DMS114 treated with DMSO at 0.1 percent for 48 hours (cell line): Measurements from ENCODE around the gene RBMS1.
"Not testable (repeated sequence)": the region's sequence is repeated elsewhere in the genome, so short reads cannot be mapped to it uniquely, and the experiment has no call there.

Experiments used
- DNase-seq: peaks from one replicate; lab custom pipeline; 2025; ENCODE audit not compliant: unreplicated experiment; lab: John Stamatoyannopoulos, UW

Gene RBMS1

DNA sequence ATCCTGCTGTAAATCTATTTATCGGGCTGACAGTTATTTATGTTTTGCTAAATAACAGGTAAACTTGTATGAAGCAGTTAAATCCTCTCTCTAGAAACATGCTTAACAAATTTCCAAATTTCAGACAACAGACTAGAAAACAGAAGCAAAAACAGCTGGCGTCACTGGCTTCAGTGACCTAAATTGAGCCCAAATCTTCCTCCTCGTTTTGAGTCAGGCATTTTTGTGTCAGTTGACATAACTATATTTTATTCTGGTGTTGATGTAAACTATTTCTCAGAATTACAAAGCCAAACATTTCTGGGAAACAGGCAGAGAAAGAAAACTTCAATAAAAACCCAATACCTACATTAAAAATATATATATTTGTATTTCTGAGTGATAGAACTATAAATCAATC lies 21.7 kb downstream of the RBMS1 start:
- no peak for DNase-seq

GRCh38 chr2:160469621-160470204 lies 23.9 kb downstream of the RBMS1 start:
- no peak for DNase-seq

- no peak for DNase-seq
These were observed 24.4 kb downstream of the RBMS1 start for GRCh38 chr2:160469164-160469563.

- no peak for DNase-seq
These were observed 26.5 kb downstream of the RBMS1 start for GRCh38 chr2:160467086-160467485.

DNA sequence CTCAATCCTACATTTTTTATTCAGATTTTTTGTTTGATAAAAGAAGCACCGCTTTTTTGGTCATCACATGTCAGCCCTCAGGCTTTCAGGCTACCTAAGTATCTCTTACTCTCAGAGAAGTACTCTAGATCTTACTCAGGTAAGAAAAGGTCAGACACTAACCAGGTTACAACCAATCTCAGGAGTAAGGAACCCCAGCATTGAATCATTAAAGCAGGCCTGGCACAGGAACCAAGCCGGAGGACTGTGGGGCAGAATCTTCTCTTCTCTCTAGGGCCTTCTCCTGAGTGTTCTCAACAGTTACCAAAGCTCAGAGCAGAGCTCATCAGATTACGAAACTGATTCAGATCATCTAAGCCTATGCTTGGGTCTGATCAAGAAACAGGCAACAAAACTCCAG lies 28.2 kb downstream of the RBMS1 start:
- DNase-seq = no peak

DNA sequence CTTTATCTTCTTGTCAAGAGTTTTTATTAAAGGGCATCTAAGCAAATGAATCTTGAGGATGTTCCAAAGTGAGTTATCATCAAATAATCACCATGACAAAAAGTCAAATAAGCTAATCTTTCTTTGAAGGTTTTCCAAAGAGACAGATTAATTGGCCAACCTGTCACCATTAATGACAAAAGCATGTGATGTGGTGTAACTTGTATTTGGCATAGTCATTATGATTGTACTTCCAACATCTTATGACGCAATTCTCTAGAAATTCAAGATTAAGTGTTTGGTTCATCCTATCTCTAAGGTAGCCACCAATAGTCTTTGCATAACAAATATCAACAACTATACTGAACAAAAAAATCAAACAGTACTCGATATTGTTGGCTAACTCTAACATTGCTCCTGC lies 28.6 kb downstream of the RBMS1 start:
- no peak for DNase-seq

GRCh38 chr2:160464017-160464416 lies 29.6 kb downstream of the RBMS1 start:
- DNase-seq = no peak

GRCh38 chr2:160463245-160463644 lies 30.4 kb downstream of the RBMS1 start:
- no peak for DNase-seq

- DNase-seq = no peak
These were observed 33.3 kb downstream of the RBMS1 start for GRCh38 chr2:160460333-160460731.

DNA sequence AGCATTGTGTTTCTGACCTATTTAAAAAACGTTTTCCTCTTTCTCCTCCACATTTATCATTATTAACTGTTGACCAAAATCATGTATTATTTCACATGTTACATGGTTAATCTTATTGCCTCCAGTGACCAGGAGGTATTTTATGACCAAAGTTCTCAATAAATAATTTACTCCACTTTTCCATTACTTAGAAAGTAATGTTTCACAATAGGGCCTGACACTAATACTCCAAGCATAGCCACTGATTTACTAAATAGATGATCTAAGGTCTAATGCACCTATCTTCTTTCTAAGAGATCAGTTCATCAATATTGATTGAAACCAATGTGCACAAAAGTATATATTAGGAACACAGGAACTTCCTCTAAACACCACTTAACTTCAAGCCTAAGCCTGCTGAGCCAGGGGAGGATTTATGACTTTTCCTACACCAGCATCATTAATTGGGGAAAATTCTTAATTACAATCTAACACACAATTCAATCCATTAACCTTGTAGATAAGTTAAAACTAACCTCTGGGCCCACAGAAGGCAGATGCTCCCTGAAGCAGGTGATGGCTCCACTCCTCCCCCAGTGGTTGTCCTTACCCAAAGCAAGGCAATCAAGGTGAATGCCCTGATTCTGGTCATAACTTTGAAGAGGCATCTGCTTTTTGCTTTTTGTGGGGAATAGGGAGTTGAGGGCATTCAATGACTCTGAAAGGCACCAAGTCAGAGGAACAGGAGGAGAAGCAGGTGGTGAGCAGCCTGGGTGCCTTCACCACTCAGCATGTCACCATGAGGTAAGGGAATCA lies 33.9 kb downstream of the RBMS1 start:
- no peak for DNase-seq

DNA sequence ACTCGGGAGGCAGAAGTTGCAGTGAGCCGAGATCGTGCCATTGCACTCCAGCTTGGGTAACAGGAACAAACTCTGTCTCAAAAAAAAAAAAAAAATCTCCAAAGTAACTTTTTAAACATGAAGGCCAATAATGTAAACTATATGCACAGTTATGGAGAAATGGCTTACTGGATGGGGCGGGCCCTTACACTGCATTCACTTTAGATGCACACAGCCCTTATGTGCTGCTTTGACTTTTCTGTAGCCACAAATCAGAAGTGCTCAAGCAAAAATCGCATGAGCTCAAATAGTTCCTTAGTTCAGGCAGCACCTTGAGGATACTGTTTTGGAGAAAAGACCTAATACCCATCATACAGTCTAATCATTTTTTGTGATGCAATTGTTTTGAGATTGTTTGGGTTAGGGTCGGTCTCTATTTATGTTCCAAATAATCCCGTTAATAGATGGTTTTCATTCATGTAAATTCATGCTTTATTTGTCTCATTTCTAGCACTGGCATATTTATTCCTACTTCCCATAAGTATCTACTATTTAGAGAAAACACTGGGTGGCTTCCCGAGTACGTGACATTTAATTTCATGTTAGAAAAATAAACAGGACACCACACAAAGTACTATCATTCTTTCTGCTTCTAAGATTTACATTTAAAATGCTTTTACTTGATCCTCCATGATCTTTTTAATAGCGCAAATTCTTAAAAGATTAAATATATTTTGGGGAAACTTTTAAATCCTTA lies 34.7 kb downstream of the RBMS1 start:
- no peak for DNase-seq

GRCh38 chr2:160457588-160457987 lies 36.0 kb downstream of the RBMS1 start:
- DNase-seq = no peak

GRCh38 chr2:160454070-160454797 lies 39.4 kb downstream of the RBMS1 start:
- DNase-seq = no peak

DNA sequence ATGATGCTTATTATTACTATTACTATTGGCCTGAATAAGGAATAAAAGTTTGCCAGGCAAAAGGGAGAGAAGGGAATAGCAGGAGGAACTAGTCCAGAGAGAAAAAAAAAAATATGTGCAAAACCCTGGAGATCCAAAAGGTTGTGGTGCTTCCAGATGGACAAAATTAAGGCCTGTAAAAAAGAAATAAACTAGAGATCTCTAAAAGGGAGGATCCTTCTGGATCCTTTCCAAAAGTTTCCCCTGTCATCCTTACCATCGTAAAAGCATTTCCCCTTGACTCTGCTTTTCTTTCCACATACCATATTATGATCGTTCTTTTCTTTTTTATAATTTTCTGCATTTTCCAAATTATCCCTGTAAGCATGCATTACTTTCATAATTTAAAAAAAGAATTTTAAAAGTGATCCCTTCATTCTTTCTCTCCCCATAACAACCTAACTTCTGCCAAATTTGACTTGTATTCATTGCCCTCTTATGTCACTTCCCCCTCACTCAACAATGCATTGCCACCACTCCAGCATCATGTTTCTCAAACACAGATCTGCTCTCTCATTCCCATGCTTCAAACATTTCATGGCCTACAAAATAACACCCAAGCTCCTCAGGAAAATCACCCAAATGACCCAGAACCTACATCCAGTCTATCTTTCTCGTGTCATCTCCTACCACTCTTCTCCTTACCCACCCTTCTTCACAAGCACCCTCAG lies 40.3 kb downstream of the RBMS1 start:
- no peak for DNase-seq

DNA sequence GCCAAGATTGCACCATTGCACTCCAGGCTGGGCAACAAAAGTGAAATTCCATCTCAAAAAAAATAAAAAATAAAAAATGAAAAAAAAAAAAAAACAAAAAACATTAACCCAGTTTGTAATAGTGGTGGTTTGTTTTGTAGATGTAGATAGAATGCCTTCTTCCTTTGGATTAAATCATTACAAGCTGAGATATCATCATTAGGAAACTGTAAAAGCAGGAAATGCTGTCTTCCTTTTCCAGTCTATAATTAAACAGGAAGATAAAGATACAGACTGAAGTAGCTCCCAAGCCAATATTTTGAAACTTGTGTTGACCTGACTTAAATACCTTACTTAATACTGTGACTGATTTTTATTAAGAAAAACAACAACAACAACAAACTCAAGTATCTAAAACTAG lies 43.1 kb downstream of the RBMS1 start:
- DNase-seq = no peak

DNA sequence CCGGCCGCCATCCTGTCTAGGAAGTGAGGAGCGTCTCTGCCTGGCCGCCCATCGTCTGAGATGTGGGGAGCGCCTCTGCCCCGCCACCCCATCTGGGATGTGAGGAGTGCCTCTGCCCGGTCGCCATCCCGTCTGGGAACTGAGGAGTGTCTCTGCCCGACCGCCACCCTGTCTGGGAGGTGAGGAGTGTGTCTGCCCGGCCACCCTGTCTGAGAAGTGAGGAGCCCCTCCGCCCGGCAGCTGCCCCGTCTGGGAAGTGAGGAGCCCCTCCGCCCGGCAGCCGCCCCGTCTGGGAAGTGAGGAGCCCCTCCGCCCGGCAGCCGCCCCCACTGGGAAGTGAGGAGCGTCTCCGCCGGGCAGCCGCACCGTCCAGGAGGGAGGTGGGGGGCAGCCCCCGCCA lies 44.8 kb downstream of the RBMS1 start:
- DNase-seq = not testable (repeated sequence)

GRCh38 chr2:160445673-160446072 lies 47.9 kb downstream of the RBMS1 start:
- no peak for DNase-seq

GRCh38 chr2:160442603-160443002 lies 51.0 kb downstream of the RBMS1 start:
- DNase-seq = no peak

- DNase-seq = no peak
These were observed 52.7 kb downstream of the RBMS1 start for GRCh38 chr2:160440888-160441287.

DNA sequence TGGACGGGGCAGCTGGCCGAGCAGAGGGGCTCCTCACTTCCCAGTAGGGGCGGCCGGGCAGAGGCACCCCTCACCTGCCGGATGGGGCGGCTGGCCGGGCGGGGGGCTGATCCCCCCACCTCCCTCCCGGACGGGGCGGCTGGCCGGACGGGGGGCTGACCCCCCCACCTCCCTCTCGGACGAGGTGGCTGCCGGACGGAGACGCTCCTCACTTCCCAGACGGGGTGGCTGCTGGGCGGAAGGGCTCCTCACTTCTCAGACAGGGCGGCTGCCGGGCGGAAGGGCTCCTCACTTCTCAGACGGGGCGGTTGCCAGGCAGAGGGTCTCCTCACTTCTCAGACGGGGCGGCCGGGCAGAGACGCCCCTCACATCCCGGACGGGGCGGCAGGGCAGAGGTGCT lies 54.6 kb downstream of the RBMS1 start:
- not testable (repeated sequence) for DNase-seq

- no peak for DNase-seq
These were observed 56.3 kb downstream of the RBMS1 start for GRCh38 chr2:160437273-160437672.
